Gastrocnemius medialis (tissue), 4 donors: ENCODE data around the gene MRPL50. TPM values are rescaled to one million over a fixed set of nuclear protein-coding genes. Genes with fewer than 3 reads are reported as not detected.

Experiments
- ATAC-seq, 2 donors: fragments of 150-250 bp; one replicate each; pipeline ENCODE4 v1.9.1; 2016
- DNase-seq, 2 donors: peaks; one replicate each; pipeline ENCODE4 v3.0.0-alpha.2; 2019
- H3K27ac ChIP-seq, 4 donors: fragments of 200-600 bp; sonication (generic); 1 replicate in 1 of 4; 2 replicates in 3 of 4; pipeline ENCODE4 v1.5.1; 2016 to 2018; ENCODE audit warnings: mild to moderate bottlenecking in 2 of 4, moderate library complexity in 1 of 4
- H3K27me3 ChIP-seq, 3 donors: fragments of 200-600 bp; sonication (generic) in 2 of 3; 1 replicate in 1 of 3; 2 replicates in 2 of 3; pipeline versions ENCODE4 v1.5.1 to v1.6.0; 2016 to 2019; ENCODE audit warnings: mild to moderate bottlenecking in 1 of 3, moderate library complexity in 1 of 3
- H3K36me3 ChIP-seq, 2 donors: fragments of 200-600 bp; sonication (generic) in 1 of 2; one replicate each; pipeline ENCODE4 v1.5.1; 2017 to 2018
- H3K4me1 ChIP-seq, 2 donors: fragments of 200-600 bp; sonication (generic) in 1 of 2; one replicate each; pipeline ENCODE4 v1.5.1; 2016 to 2017; ENCODE audit warnings: mild to moderate bottlenecking in 2 of 2
- H3K4me3 ChIP-seq, 4 donors: fragments of 200-600 bp; sonication (generic) in 3 of 4; 1 replicate in 1 of 4; 2 replicates in 3 of 4; pipeline ENCODE4 v1.5.1; 2016 to 2019; ENCODE audit warnings: mild to moderate bottlenecking in 2 of 4
- H3K9me3 ChIP-seq, 3 donors: fragments of 200-600 bp; sonication (generic) in 2 of 3; 1 replicate in 1 of 3; 2 replicates in 2 of 3; pipeline ENCODE4 v1.5.1; 2016 to 2019
- POLR2A ChIP-seq, 2 donors: fragments of 450-650 bp; IDR thresholded peaks; one replicate each; pipeline ENCODE4 v1.6.1; 2017; ENCODE audit warnings: antibody characterized with exemption in 2 of 2, mild to moderate bottlenecking in 2 of 2, moderate library complexity in 2 of 2
- in situ Hi-C, 4 donors: fragments of 200-750 bp; cut with MboI; loops; one replicate each; pipeline versions ENCODE4 v1.15.0 to v1.8.0; 2017; ENCODE audit warnings: low sequenced_read_pairs in 4 of 4
- intact Hi-C: fragments of 100-400 bp; cut with DNase I; formaldehyde crosslinking; loops from one replicate; pipeline ENCODE4 v1.15.1; 2023; ENCODE audit warnings: low total_unique reads
- total RNA-seq, 4 donors: library from RNA; depleted of rRNA; stranded (reverse); fragments of >200 nt; gene quantifications; one replicate each; pipeline versions ENCODE4 v1.1.0 to v1.2.3, GENCODE V29; 2016
- TF ChIP-seq, protein P1 (sequence below), 5 experiments: fragments of 450-650 bp in 3 of 5; fragments of 200-600 bp in 2 of 5; sonication (generic) in 2 of 5; IDR thresholded peaks in 4 of 5; conservative IDR thresholded peaks in 1 of 5; 1 replicate in 4 of 5; 2 replicates in 1 of 5; pipeline ENCODE4 v1.5.1; 2016 to 2019; ENCODE audit warnings: antibody characterized with exemption in 5 of 5, mild to moderate bottlenecking in 3 of 5, moderate library complexity in 3 of 5

MRPL50 gene
- total RNA-seq, 4 donors from 2014 or later = 6.3 to 13.7 (median 10.2) TPM

DNA sequence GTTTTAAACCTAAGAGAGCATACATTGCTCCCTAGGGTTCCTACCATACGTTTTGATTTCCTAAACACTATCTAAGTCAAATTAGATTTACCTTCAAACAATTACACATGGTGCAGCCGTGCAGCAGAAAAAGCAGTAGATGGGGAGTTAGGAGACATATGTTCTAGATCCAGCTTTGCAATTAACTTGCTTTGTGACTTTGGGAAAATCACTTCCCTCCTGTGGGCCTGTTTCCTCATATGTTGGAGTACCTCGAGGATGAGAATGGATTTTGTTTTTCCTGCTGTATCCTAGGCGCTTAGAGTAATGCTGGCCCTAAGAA lies 711 bp downstream of the MRPL50 start:
- ATAC-seq (no peak), DNase-seq (no peak)
- Histone ChIP-seq H3K27ac (peak overlapping the region; percentile 86 to 97 (median 90)), H3K36me3 (peaks cover 0 to 42% of the 10 kb centered on the region in 2 donors), H3K27me3 (no peaks in the 10 kb centered on the region), H3K9me3 (no peaks in the 10 kb centered on the region), H3K4me1 (peaks cover 37 to 49% of the 10 kb centered on the region in 2 donors), H3K4me3 (peak overlapping the region; percentile 71 to 85 (median 78))
- intact Hi-C loops (loop anchor here (1.0 to 5.0 kb wide), 3 partner anchors 136 to 1580 kb away; partner anchors contain the start of genes MSANTD3 and RNF20), in situ Hi-C loops (loop anchor here in 2 of 4 donors (5.0 kb wide), 1 partner anchor 135 kb away; the partner anchor contains the start of gene RNF20 (in 2 of the 2))
- TF ChIP-seq, protein P1, sequence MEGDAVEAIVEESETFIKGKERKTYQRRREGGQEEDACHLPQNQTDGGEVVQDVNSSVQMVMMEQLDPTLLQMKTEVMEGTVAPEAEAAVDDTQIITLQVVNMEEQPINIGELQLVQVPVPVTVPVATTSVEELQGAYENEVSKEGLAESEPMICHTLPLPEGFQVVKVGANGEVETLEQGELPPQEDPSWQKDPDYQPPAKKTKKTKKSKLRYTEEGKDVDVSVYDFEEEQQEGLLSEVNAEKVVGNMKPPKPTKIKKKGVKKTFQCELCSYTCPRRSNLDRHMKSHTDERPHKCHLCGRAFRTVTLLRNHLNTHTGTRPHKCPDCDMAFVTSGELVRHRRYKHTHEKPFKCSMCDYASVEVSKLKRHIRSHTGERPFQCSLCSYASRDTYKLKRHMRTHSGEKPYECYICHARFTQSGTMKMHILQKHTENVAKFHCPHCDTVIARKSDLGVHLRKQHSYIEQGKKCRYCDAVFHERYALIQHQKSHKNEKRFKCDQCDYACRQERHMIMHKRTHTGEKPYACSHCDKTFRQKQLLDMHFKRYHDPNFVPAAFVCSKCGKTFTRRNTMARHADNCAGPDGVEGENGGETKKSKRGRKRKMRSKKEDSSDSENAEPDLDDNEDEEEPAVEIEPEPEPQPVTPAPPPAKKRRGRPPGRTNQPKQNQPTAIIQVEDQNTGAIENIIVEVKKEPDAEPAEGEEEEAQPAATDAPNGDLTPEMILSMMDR (IDR thresholded peaks at IDR 0.05 in 4 of 5, conservative IDR thresholded peaks at IDR 0.05 in 1 of 5) = no peak
- TF ChIP-seq POLR2A (IDR thresholded peaks at IDR 0.05) = no peak

DNA sequence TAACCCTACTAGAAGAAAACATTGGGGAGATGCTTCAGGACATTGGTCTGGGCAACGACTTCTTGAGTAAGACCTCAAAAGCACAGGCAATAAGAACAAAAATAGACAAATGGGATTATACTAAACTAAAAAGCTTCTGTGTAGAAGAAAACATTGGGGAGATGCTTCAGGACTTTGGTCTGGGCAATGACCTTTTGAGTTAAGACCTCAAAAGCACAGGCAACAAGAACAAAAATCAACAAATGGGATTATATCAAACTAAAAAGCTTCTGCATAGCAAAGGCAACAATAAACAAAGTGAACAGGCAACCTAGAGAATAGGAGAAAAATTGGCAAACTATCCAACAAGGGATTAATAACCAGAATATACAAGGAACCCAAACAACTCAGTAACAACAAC lies 3.7 kb downstream of the MRPL50 start:
- TF ChIP-seq, protein P1 (IDR thresholded peaks at IDR 0.05 in 4 of 5, conservative IDR thresholded peaks at IDR 0.05 in 1 of 5) = no peak
- TF ChIP-seq POLR2A (IDR thresholded peaks at IDR 0.05) = no peak
- Histone ChIP-seq H3K36me3 (peaks cover 0 to 26% of the 10 kb centered on the region in 2 donors), H3K9me3 (no peaks in the 10 kb centered on the region), H3K4me1 (peaks cover 21 to 25% of the 10 kb centered on the region in 2 donors), H3K4me3 (no peak overlapping the region), H3K27me3 (no peaks in the 10 kb centered on the region), H3K27ac (no peak overlapping the region)
- in situ Hi-C loops (loop anchor here in 2 of 4 donors (5.0 kb wide), 1 partner anchor 138 kb away; the partner anchor contains the start of gene RNF20 (in 2 of the 2)), intact Hi-C loops (loop anchor here (5.0 kb wide), 2 partner anchors 967 to 1577 kb away; partner anchors contain the start of gene MSANTD3)
- no peak for ATAC-seq
- DNase-seq = no peak

DNA sequence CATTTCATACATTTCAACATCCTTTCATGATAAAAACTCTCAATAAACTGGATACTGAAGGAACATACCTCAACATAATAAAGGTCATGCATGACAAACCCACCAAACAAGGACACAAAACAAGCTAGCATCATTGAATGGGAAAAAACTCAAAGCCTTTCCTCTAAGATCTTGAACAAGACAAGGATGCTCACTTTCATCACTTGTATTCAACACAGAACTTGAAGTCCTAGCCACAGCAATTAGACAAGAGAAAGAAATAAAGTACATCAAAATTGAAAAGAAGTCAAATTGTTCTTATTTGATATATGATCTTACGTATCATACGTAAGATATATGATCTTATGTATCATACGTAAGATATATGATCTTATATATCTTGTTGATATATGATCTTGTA lies 5.3 kb downstream of the MRPL50 start:
- in situ Hi-C loops = no loop called here
- Histone ChIP-seq H3K4me3 (no peak overlapping the region), H3K4me1 (peaks cover 16 to 20% of the 10 kb centered on the region in 2 donors), H3K27me3 (no peaks in the 10 kb centered on the region), H3K9me3 (no peaks in the 10 kb centered on the region), H3K27ac (no peak overlapping the region), H3K36me3 (peaks cover 0 to 33% of the 10 kb centered on the region in 2 donors)
- TF ChIP-seq POLR2A (IDR thresholded peaks at IDR 0.05) = no peak
- TF ChIP-seq, protein P1 (IDR thresholded peaks at IDR 0.05 in 4 of 5, conservative IDR thresholded peaks at IDR 0.05 in 1 of 5) = no peak
- DNase-seq = no peak
- ATAC-seq = no peak
- intact Hi-C loops = no loop called here

DNA sequence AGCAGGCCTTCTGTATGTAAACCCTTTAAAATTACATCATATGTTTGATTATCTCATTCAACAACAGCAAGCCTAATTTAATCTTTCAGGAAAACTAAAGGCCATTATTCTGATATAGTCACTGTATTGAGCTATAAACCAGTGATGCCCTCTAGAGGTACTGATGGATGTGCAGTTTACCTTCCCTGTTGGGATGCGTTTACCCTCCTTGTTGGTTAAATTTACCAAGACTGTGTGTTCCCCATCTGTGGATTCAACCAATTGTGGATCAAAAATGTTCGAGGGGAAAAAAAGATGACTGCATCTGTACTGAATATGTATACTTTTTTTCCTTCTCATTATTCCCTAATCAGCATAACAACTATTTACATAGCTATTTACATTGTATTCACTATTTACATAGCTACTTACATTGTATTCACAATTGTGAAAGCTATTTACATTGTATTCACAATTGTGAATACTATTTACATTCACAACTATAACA lies 9.9 kb downstream of the MRPL50 start:
- ATAC-seq (no peak), DNase-seq (no peak)
- Histone ChIP-seq H3K27me3 (no peaks in the 10 kb centered on the region), H3K36me3 (peaks cover 0 to 14% of the 10 kb centered on the region in 2 donors), H3K4me1 (no peaks in the 10 kb centered on the region), H3K9me3 (no peaks in the 10 kb centered on the region), H3K4me3 (no peak overlapping the region), H3K27ac (no peak overlapping the region)
- TF ChIP-seq, protein P1 (IDR thresholded peaks at IDR 0.05 in 4 of 5, conservative IDR thresholded peaks at IDR 0.05 in 1 of 5) = no peak
- no peak for TF ChIP-seq POLR2A (IDR thresholded peaks at IDR 0.05)
- intact Hi-C loops (no loop called here), in situ Hi-C loops (no loop called here)
